Head of caudate nucleus (tissue), 42 donors: ENCODE results near the gene CAMP.

ENCODE experiments used
- DNase-seq, 42 donors: peaks; one replicate each; pipeline versions ENCODE4 v3.0.0 to v3.0.0-alpha.2; 2020 to 2021; ENCODE audit warnings: mixed read lengths in 7 of 42
- intact Hi-C: fragments of 100-400 bp; cut with DNase I; formaldehyde crosslinking; loops from one replicate; pipeline ENCODE4 v1.15.0; 2022

CAMP gene

GRCh38 chr3:48222616-48223513, at the start of gene CAMP:
CAMP (plus strand) TSS chr3:48223495; CDS start chr3:48223512, 17 bp downstream.
- peak in 40 of 42 donors; percentile 15 to 79 (median 50) for DNase-seq
- intact Hi-C loops: no loop called here

- no peak for DNase-seq
- intact Hi-C loops: no loop called here
Observed at GRCh38 chr3:48178072-48178471, 45.2 kb upstream of the CAMP start.

- no peak for DNase-seq
- intact Hi-C loops: no loop called here
Observed at GRCh38 chr3:48180021-48180420, 43.3 kb upstream of the CAMP start.

GRCh38 chr3:48180531-48181253, 42.6 kb upstream of the CAMP start:
- intact Hi-C loops: no loop called here
- DNase-seq: no peak

- no peak for DNase-seq
- intact Hi-C loops: no loop called here
Observed at GRCh38 chr3:48184299-48184698, 39.0 kb upstream of the CAMP start.

GRCh38 chr3:48185129-48185528, 38.2 kb upstream of the CAMP start:
- DNase-seq: no peak
- intact Hi-C loops: no loop called here

GRCh38 chr3:48186631-48187300, 36.5 kb upstream of the CAMP start:
- intact Hi-C loops: no loop called here
- DNase-seq: no peak

- intact Hi-C loops: no loop called here
Observed at GRCh38 chr3:48187301-48187578, 36.1 kb upstream of the CAMP start.

GRCh38 chr3:48187579-48188265, 35.6 kb upstream of the CAMP start:
- DNase-seq: peak in 14 of 42 donors; percentile 2 to 60 (median 18)
- intact Hi-C loops: no loop called here

More at GRCh38 chr3:48187301-48187578, 36.1 kb upstream of the CAMP start:
- DNase-seq: no peak

- intact Hi-C loops: no loop called here
- peak; percentile 93 to 99 (median 97) for DNase-seq
Observed at GRCh38 chr3:48188266-48189201, 34.8 kb upstream of the CAMP start, which contains the start of gene CDC25A. CDC25A (minus strand) TSS chr3:48188417; CDS start chr3:48187947, 470 bp downstream.

- DNase-seq: peak in 1 of 42 donors; percentile 16
- intact Hi-C loops: no loop called here
Observed at GRCh38 chr3:48189321-48189720, 34.0 kb upstream of the CAMP start.

- intact Hi-C loops: no loop called here
- DNase-seq: peak in 1 of 42 donors; percentile 16
Observed at GRCh38 chr3:48190911-48191310, 32.4 kb upstream of the CAMP start.

- DNase-seq: peak; percentile 32 to 85 (median 65)
- intact Hi-C loops: no loop called here
Observed at GRCh38 chr3:48194446-48195071, 28.7 kb upstream of the CAMP start.

GRCh38 chr3:48196611-48197010, 26.7 kb upstream of the CAMP start:
- no peak for DNase-seq
- intact Hi-C loops: no loop called here

GRCh38 chr3:48199117-48199516, 24.2 kb upstream of the CAMP start:
- intact Hi-C loops: no loop called here
- DNase-seq: no peak

- intact Hi-C loops: no loop called here
- peak in 1 of 42 donors; percentile 9 for DNase-seq
Observed at GRCh38 chr3:48202632-48203031, 20.7 kb upstream of the CAMP start.

GRCh38 chr3:48208076-48208475, 15.2 kb upstream of the CAMP start:
- DNase-seq: no peak
- intact Hi-C loops: no loop called here

GRCh38 chr3:48209445-48209844, 13.8 kb upstream of the CAMP start:
- intact Hi-C loops: no loop called here
- no peak for DNase-seq
